GM20431 (cell line): ENCODE data around the gene POMC.
"Not testable (repeated sequence)": the region's sequence is repeated elsewhere in the genome, so short reads cannot be mapped to it uniquely, and the experiment has no call there.

Experiments
- in situ Hi-C: fragments of 300-500 bp; cut with MseI, MboI; formaldehyde crosslinking; loops from one replicate; pipeline ENCODE4 v1.15.0; 2020; ENCODE audit warnings: low sequenced_read_pairs; ENCODE audit not compliant: unreplicated experiment

The POMC gene

DNA sequence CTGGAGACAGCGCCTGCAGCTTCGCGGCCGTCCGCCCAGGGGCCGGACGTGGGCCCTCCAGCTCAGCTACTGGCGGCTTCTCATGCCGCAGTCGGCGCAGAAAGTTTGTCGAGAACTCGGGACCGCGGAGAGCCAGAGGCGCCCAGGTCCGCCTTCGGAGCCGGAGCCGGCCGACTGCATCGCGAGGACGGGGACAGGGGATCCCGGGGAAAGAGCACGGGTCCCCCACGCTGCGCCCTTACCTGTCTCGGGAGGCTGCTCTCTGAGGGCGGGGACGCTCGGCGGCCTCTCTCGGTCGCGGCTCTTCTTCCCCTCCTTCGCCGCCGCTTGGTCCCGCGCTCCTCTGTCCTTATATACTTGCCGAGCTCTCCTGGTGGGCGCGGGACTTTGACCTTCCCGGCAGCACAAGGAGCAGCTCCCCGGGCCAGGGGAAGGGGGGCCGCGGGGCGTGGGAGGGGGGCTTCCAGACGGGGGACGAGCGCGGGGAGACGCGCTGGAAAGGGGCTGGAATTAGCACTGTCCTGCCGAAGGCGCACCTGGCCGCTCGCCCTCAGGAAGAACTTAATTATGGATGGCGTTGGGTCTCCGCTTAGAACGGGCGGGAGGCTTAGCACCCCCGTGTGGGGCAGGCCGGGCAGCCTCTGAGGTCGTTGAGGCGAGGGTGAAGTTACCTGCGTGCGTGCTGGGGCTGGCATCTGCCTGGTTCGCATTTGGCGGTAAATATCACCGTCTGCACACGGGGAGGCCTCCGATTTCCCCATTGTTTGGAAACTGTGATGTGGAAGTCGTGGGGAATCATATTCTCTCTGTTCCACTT, at the start of gene POMC:
Gene POMC, minus strand, starts transcription at position 325 of the 817 bp plus-strand sequence. CDS start 3,808 bp downstream, outside the sequence.
- in situ Hi-C loops: no loop called here

DNA sequence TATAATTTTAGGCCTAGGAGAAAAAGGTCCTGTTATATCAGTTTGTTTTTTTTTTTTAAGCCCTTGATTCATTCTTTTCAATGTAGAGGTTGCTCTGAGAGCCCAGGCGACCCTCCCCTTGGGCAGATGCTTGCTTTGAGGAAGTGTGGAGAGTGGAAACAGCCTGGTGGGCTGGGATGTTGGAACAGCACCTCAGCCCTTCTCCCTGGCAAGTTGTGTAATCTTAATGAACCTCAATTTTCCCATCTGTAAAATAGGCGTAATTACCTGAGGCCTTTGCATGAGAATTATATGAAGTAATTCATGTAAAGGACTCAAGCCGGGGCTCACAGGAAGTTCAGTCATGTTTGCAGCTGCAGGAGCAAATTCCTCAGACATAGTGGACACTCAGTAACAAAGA, 49.7 kb upstream of the POMC start:
- in situ Hi-C loops: no loop called here

DNA sequence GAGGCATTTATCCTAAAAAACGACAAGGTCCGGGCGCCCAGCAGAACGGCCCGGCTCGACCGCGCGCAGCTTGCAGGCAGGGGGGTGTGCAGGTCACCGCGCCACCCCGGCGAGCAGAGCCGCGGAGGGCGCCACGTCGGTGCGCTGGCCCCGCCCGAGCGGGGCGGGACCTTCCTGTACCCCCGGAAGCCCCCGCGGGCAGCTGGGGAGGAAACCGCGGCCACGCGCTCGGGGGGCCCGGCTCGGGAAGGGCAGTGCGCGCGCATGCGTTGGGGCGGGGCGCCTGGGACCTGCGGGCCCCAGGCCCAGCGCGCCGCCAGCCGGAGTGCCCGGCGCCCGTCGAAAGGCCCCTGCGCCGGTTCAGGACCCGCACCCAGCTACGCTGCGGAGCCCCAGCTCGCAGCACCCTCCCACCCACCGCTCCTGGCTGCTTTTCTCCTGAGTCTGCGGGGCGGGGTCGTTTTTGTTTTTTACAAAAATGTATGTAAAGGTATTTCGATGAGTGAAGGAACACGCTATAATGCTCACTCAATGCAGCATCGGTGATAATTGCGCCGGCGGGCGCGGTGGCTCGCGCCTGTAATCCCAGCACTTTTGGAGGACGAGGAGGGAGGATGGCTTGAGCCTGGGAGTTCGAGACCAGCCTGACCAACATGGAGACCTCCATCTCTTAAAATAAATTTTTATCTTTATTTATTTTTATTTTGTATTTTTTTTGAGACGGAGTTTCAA, 47.7 kb upstream of the POMC start:
- in situ Hi-C loops: no loop called here

- in situ Hi-C loops: no loop called here
Observed at GRCh38 chr2:25215232-25215631, 46.9 kb upstream of the POMC start.

- in situ Hi-C loops: no loop called here
Observed at GRCh38 chr2:25213229-25213628, 44.8 kb upstream of the POMC start.

DNA sequence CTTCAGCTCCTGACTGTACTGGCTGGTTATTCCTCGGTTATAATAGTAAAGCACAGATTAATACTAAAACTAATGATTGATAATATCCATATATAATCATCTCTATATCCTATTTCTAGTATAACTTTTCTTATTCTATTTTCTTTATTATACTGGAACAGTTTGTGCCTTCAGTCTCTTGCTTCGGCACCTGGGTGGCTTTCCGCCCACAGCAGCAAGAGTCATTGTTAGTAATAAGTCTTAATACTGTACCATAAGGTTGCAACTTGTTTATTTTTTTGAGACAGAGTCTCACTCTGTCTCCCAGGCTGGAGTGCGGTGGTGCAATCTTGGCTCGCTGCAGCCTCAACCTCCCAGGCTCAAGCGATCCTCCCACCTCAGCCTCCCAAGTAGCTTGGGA, 42.5 kb upstream of the POMC start:
- in situ Hi-C loops: not testable (repeated sequence)

DNA sequence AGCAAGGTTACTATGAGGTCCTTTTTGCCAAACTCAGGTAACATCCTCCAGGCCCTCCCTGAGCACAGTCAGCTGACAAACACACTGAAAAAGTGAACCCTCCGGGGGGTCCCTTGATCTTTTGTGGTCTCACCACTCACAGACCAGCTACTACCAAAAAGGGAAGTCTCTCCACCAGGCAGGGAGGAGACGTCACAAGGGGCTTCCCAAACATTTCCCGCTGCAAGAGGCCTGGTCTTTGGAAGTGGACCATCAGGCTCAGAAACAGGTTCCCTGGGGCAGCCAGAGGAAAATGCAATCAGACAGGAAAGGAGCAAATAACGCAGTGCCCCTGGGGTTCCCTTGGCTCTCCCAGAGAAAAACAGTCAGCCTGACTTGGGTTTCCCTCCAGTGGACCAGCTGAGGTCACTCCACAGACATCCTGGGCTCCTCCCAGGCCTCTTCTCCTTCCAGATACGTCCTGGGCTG, 38.7 kb upstream of the POMC start:
- in situ Hi-C loops: no loop called here

- in situ Hi-C loops: no loop called here
Observed at GRCh38 chr2:25204190-25204838, 35.9 kb upstream of the POMC start.

DNA sequence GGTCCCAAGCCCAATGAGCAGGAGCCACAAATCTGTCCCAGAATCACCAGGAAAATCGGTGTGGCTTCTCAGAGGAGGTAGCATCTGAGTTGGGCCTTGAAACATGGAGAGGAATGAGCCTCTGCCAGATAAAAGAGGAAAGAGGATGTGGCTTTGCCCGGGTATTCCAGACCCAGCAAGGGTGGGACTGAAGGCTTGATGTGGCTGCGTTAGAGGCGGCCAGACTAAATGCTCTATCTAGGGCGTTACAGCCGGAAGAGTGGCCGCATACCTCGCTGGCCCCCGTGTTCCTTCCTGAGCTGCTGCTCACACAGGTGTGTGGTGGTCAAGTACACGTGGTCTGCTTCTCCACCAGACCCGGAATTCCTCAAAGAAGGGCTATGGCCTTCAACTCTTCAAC, 33.9 kb upstream of the POMC start:
- in situ Hi-C loops: no loop called here

GRCh38 chr2:25201794-25202193, 33.4 kb upstream of the POMC start:
- in situ Hi-C loops: no loop called here

- in situ Hi-C loops: no loop called here
Observed at GRCh38 chr2:25201265-25201664, 32.9 kb upstream of the POMC start.

- in situ Hi-C loops: no loop called here
Observed at GRCh38 chr2:25198576-25198975, 30.2 kb upstream of the POMC start.

GRCh38 chr2:25198209-25198525, 29.8 kb upstream of the POMC start:
- in situ Hi-C loops: no loop called here

DNA sequence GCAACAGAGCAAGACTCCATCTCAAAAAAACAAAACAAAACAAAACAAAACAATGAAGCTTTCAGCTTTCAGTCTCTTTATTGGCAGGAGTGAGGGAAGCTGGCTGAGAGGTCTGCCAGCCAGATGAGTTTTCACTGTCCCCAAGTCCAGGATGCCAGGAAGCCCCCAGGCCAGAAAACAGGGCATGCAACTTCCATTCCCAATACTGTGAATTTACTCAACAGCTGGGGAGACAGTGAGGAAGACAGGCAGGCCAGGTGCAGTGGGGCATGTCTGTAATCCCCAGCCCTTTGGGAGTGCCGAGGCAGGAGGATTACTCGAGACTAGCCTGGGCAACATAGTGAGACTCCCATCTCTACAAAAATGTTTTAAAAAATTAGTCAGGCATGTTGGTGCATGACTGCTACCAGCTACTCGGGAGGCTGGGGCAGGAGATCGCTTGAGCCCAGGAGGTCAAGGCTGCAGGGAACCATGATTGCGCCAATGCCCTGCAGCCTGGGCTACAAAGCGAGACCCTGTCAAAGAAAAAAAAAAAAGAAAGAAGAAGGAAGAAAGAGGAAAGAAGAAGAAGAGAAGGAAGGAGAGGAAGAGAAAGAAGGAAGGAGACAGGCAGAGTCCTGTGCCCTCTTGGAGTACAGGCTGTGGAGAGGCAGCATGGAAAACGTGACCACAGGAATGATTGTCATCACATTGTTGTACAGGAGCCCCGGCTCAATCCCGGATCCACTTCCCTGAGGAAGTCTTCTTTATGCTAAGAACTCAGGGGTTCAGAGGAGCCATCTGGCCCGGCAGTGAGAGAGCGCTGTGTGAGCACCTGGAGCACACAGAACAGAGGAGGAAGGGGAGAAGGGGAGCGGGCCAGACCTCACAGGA, 29.2 kb upstream of the POMC start:
- in situ Hi-C loops: no loop called here

DNA sequence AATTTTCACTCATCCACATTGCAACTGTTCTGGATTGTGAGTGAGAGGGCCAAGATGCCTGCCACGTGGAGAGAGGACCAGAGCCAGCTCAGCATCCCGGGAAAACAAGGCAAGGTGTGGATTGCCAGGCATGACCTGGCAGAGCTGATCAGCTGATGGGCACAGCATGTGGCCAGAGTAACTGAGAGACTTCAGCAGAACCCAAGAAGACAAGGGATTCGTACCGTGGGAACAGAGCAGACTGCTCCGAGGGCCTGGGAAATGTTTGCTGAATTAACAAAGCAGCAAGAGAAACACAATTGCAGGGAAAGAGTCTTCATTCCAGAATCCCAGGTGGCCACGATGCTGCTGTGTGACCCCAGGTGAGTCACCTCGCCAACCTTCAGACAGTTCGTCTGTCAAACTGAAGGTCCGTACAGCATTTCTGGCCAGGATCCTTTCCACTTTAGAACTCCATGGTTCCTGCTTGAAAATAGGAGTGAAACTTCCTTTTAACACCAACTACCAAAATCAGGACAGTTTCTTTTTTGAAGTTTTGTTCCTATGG, 26.3 kb upstream of the POMC start:
- in situ Hi-C loops: no loop called here

- in situ Hi-C loops: no loop called here
Observed at GRCh38 chr2:25190536-25190935, 22.2 kb upstream of the POMC start.

DNA sequence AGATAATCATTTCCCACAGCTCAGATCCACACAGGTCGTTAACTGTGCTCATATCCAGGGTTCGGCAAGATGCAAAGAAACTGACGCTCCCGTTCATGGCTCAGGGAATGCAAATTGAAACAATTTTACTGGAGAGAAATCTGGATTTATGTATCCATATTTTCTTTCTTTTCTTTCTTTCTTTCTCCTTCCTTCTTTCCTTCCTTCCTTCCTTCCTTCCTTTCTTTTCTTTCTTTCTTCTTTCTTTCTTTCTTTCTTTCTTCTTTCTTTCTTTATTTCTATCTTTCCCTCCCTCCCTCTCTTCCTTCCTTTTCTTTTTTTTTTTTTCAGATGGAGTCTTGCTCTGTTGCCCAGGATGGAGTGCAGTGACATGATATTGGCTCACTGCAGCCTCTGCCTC, 20.0 kb upstream of the POMC start:
- in situ Hi-C loops: no loop called here

- in situ Hi-C loops: no loop called here
Observed at GRCh38 chr2:25187729-25188350, 19.5 kb upstream of the POMC start.

GRCh38 chr2:25184254-25184653, 15.9 kb upstream of the POMC start:
- in situ Hi-C loops: no loop called here
